Fibroblast of pulmonary artery (primary cell): ENCODE data around the gene PIK3CD.

Experiments
- DNase-seq: peaks from one replicate; pipeline ENCODE4 v3.0.0-alpha.2; 2010; ENCODE audit warnings: low read depth
- H3K4me3 ChIP-seq: replicated peaks from 2 replicates; pipeline ENCODE4 v1.5.1; 2011; ENCODE audit warnings: low read depth, mild to moderate bottlenecking, control low read depth, low read length, moderate library complexity
- CTCF ChIP-seq: IDR thresholded peaks from 2 replicates; pipeline ENCODE4 v1.5.1; 2011; ENCODE audit warnings: mild to moderate bottlenecking, control low read depth, low read length, inconsistent platforms; ENCODE audit errors: missing control alignments

PIK3CD gene

GRCh38 chr1:9651220-9651564 lies 339 bp upstream of the PIK3CD start:
- TF ChIP-seq CTCF: no peak
- peak overlapping the region; percentile 25 for H3K4me3 ChIP-seq
- DNase-seq: no peak

GRCh38 chr1:9652379-9653209 lies 1.1 kb downstream of the PIK3CD start:
- no peak for TF ChIP-seq CTCF
- peak; percentile 7 for DNase-seq
- H3K4me3 ChIP-seq: peak overlapping the region; percentile 37

- H3K4me3 ChIP-seq: no peak overlapping the region
- no peak for TF ChIP-seq CTCF
- no peak for DNase-seq
Observed at GRCh38 chr1:9653210-9653490, 1.6 kb downstream of the PIK3CD start.

GRCh38 chr1:9653491-9654050 lies 2.0 kb downstream of the PIK3CD start:
- no peak overlapping the region for H3K4me3 ChIP-seq
- TF ChIP-seq CTCF: no peak
- DNase-seq: no peak

GRCh38 chr1:9654051-9654833 lies 2.7 kb downstream of the PIK3CD start:
- DNase-seq: no peak
- no peak for TF ChIP-seq CTCF
- no peak overlapping the region for H3K4me3 ChIP-seq

GRCh38 chr1:9654834-9655723 lies 3.5 kb downstream of the PIK3CD start:
- H3K4me3 ChIP-seq: no peak overlapping the region
- TF ChIP-seq CTCF: no peak
- no peak for DNase-seq
